GM12865 (cell line): ENCODE measurements around the gene MT1G.

Source experiments
- DNase-seq: peaks from one replicate; pipeline ENCODE4 v3.0.0; 2010; ENCODE audit warnings: low read depth
- H3K4me3 ChIP-seq: 2 replicates; pipeline ENCODE4 v1.5.1; 2011; ENCODE audit warnings: mild to moderate bottlenecking, low read depth, low read length, control low read depth
- CTCF ChIP-seq: IDR thresholded peaks from 2 replicates; pipeline ENCODE4 v1.5.1; 2011; ENCODE audit warnings: low read length, control low read depth, low read depth, inconsistent platforms; ENCODE audit not compliant: insufficient read depth; ENCODE audit errors: missing control alignments

Gene MT1G

DNA sequence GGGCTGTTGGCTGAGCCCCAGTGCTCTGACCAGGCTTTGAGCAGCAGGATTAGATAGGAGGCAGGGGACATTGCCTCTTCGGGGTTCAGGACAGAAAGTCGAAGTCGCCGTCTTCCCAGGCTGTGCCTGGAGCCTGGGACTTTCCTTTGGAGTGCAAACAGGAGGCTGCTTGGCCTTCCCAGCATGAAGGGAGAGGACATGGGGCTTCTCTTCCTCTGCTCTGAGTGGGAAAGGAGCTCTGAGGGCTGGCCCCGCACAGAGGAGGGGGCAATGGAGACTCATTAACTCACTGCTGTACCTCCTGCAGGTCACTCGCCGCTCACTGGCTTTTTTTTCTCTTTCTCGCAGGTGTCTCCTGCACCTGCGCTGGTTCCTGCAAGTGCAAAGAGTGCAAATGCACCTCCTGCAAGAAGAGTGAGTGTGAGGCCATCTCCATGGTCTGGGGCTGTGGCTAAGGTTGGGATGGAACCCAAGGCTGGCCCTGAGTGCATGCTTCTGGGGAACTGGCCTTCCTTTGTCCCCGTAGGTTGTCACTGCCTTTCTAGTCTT lies 9.5 kb downstream of the MT1G start:
- TF ChIP-seq CTCF, result no peak
- no peak overlapping the region for H3K4me3 ChIP-seq
- DNase-seq, result no peak

DNA sequence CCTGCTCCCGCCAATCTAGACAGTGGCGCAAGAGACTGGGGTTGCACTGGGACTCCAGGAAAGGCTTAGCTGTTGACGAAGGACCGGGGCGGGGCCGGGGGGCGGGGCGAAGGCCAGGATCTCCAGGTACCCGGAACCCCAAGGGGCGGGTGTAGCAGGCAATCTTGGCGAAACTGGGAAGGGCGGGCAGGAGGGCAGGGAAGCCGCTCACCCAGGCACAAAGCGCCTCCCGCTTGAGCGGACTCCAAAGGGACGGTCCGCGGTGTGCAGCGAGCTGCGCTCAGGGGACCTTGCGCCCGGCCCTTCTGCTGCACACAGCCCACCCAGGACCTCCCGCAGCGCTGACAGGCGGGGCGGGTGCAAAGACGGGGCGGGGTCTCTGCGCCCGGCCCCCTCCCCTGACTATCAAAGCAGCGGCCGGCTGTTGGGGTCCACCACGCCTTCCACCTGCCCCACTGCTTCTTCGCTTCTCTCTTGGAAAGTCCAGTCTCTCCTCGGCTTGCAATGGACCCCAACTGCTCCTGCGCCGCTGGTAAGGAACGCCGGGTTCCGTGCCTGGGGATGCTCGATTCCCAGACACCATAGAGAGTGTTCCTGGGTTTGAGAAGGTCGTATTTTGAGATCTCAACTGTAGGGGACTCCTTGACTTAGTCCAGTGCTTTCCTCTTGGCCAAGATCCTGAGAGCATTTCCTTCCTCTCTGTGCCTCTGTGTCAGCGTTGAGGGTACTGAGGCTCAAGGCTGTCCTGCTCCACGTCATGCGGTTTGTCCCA lies 10.1 kb downstream of the MT1G start, which contains the start of gene MT1F:
Gene MT1F, plus strand, starts transcription at position 405 of the 772 bp plus-strand sequence. Its CDS starts 100 bp downstream, at position 505.
- TF ChIP-seq CTCF, result no peak
- peak; percentile 33 for DNase-seq
- peak within 1 kb of the TSS; percentile 31 for H3K4me3 ChIP-seq

DNA sequence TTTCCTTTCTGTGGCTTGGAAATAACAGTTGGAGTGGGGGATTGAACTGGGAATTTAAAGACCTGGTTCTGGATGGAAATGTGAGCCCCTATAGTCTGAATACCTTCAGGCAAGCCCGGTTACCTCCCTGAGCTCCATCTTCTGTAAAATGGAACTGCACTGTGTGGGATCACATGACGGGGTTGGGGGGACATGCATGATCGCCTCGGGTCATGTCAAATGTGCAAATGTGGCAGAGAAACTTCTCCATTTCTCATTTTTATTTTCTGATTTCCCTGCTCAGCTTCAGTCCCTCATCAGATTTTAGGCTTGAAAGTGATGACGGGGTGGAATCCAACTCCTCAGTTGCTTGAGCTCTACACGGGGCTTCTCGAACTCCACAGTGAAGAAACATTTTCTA lies 14.6 kb downstream of the MT1G start:
- no peak overlapping the region for H3K4me3 ChIP-seq
- TF ChIP-seq CTCF, result no peak
- no peak for DNase-seq

GRCh38 chr16:56652600-56652999 lies 15.3 kb downstream of the MT1G start:
- DNase-seq, result no peak
- TF ChIP-seq CTCF, result no peak
- H3K4me3 ChIP-seq, result no peak overlapping the region

DNA sequence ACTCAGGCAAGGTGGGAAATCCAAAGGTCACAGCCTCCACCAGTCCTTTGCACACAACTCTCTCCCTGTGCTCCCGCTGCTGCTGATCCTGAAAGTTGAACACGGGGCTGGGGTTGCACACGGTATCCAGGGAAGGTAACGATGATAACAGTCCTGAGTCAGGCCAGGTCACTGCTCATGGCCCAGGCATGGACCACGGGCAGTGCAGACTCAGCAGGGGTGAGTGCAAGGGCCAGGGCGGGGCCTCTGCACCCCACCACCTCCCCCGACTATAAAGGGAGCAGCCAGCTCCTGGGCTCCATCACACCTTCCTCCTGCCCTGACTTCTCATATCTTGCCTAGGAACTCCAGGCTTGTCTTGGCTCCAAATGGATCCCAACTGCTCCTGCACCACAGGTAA lies 16.3 kb downstream of the MT1G start, which contains the start of gene MT1B:
Gene MT1B, plus strand, starts transcription at position 301 of the 400 bp plus-strand sequence. Its CDS starts 68 bp downstream, at position 369.
- H3K4me3 ChIP-seq, result no peak within 1 kb of the TSS
- DNase-seq, result no peak
- TF ChIP-seq CTCF, result no peak

DNA sequence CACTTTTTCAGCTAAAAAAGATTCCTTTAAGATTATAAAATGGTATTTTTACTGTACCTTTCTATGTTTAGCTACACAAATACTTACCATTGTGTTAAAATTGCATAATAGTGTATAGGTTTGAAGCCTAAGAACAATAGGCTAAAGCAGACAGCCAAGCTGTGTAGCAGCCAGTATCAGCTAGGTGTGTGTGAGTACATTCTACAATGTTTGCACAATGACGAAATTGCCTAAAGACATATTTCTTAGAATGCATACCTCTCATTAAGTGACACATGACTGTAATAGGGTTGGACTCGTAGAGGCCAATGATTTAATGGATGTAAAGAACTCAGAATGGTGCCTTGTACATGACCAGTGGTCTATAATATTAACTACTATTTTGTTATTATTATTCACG lies 18.0 kb downstream of the MT1G start:
- H3K4me3 ChIP-seq, result no peak overlapping the region
- no peak for DNase-seq
- TF ChIP-seq CTCF, result no peak
